DND-41 (cell line): ENCODE measurements around the gene MCM10.

Experiments
- CTCF ChIP-seq: IDR thresholded peaks from 2 replicates; pipeline ENCODE4 v1.5.1; 2012; ENCODE audit warnings: borderline replicate concordance, low read length, moderate library complexity, mild to moderate bottlenecking; ENCODE audit not compliant: poor library complexity, severe bottlenecking; ENCODE audit errors: extremely low read depth
- EZH2 ChIP-seq: IDR thresholded peaks from 3 replicates; pipeline ENCODE4 v1.6.1; 2012; ENCODE audit warnings: borderline replicate concordance, low read depth, mild to moderate bottlenecking, moderate library complexity, low read length, inconsistent platforms; ENCODE audit not compliant: severe bottlenecking

DNA sequence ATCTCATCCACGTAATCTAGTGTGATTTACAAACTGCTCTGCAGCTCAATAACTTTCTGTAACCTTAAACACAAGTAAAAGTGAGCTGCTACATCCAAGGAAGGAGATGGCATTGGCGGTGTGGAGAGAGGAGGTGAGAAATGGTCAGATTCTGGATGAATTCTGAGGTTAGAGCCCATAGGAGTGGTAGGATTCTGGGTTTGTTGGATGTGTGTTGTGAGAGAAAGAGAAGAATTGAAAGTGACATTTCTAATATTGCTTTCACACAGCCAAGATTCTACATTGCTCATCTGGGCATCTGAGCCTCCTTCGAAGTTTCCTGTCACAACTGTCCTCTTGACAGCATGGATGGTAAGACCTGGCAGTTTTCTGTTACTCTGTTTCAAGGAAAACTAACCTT is 2.5 kb downstream of the MCM10 start:
- TF ChIP-seq CTCF = no peak
- no peak for TF ChIP-seq EZH2
